Muscle layer of duodenum (tissue), 2 donors: ENCODE results near the gene SCNM1.
A peak's percentile ranks its signal among the peaks of the same experiment; 100 is the strongest.

Experiments
- H3K27ac ChIP-seq: one replicate; pipeline ENCODE4 v1.7.0; 2013; ENCODE audit warnings: mild to moderate bottlenecking, low read length
- H3K27me3 ChIP-seq: one replicate; pipeline ENCODE4 v1.7.0; 2013; ENCODE audit warnings: low read depth, mild to moderate bottlenecking, control low read depth, low read length
- H3K36me3 ChIP-seq, 2 donors: one replicate each; pipeline ENCODE4 v1.7.0; 2013; ENCODE audit warnings: low read length in 2 of 2, control low read depth in 1 of 2, mild to moderate bottlenecking in 1 of 2; ENCODE audit not compliant: insufficient read depth in 2 of 2, control insufficient read depth in 1 of 2
- H3K4me1 ChIP-seq, 2 donors: one replicate each; pipeline ENCODE4 v1.7.0; 2013; ENCODE audit warnings: low read length in 2 of 2, mild to moderate bottlenecking in 2 of 2, control low read depth in 1 of 2, moderate library complexity in 1 of 2; ENCODE audit not compliant: insufficient read depth in 2 of 2, control insufficient read depth in 1 of 2
- H3K4me3 ChIP-seq, 2 donors: one replicate each; pipeline ENCODE4 v1.7.0; 2013; ENCODE audit warnings: low read length in 2 of 2, low read depth in 1 of 2, mild to moderate bottlenecking in 1 of 2
- H3K9me3 ChIP-seq, 2 donors: one replicate each; pipeline ENCODE4 v1.7.0; 2013; ENCODE audit warnings: low read length in 2 of 2, control low read depth in 1 of 2, mild to moderate bottlenecking in 1 of 2; ENCODE audit not compliant: control insufficient read depth in 1 of 2
- donor health status: healthy.

The SCNM1 gene

DNA sequence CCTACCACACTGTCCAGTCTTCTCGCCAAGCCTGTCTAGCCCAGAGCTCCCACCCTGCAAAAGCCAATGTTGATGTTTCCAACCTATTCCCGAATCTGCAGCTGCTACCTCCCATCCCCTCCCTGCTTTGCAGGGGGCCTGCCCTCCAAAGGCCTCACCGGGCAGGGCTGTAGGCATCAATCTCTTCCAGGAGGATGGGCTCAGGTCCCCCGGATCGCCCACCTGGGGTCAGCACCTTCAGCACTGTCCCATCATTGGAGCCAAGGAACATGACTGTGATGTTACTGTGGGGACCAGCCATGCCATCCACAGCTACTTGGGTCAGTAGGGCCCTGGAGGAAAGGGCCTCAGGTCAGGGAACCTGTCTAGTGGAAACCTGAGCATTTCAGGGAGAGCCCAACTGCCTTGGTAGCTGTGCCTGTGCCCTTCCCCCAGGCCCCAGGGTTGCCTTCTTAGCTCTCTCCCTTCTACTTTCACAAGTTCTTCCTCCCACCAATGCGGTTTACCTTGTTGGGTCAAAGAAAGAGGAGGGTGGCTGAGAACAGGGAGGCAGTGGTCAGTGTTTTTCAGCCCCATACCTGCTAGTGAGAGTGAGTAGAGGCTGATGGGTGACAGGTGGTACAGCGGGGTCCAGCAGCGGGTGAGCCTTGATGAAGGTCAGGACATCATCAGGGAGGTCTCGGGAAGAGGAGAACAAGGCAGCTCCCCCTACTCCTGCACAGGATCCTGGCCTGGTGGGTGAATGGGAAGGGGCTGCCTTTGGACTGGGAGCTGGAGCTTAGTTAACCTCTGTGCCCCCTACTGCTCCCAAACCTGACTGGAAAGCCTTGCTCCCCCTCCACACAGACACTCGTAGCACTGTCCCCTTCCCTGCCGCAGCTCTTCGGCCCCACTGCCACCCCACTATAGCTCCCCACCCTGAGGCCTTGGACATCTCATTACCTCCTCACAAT lies 30.2 kb upstream of the SCNM1 start:
- Histone ChIP-seq H3K27ac (no peak overlapping the region), H3K4me3 (no peak overlapping the region), H3K9me3 (no peaks in the 10 kb centered on the region), H3K36me3 (peaks cover 3 to 35% of the 10 kb centered on the region in 2 donors), H3K4me1 (peaks cover 0 to 12% of the 10 kb centered on the region in 2 donors), H3K27me3 (no peaks in the 10 kb centered on the region)

DNA sequence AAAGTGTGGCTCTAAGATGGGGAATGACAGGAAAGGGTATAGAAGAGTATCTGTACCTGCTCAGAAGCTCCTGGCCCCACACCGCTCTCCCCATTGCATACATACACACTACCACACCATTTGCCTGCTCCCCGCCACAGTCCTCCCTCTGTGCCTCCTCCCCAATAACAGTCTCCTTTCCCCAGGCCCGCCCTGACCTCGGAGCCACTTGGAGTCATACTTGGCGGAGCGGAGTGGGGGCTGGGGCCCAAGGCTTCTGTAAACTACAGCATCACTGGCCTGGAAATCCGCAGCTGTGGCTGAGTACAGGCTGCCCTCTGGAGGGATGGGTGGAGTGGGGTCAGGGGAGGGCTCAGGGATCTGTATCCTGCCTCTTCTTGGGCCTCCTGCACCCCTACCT lies 28.2 kb upstream of the SCNM1 start:
- H3K36me3 ChIP-seq: peaks cover 3 to 35% of the 10 kb centered on the region in 2 donors
- peaks cover 0 to 2% of the 10 kb centered on the region in 2 donors for H3K4me1 ChIP-seq
- H3K27me3 ChIP-seq: no peaks in the 10 kb centered on the region
- no peak overlapping the region for H3K4me3 ChIP-seq
- H3K27ac ChIP-seq: no peak overlapping the region
- H3K9me3 ChIP-seq: no peaks in the 10 kb centered on the region

DNA sequence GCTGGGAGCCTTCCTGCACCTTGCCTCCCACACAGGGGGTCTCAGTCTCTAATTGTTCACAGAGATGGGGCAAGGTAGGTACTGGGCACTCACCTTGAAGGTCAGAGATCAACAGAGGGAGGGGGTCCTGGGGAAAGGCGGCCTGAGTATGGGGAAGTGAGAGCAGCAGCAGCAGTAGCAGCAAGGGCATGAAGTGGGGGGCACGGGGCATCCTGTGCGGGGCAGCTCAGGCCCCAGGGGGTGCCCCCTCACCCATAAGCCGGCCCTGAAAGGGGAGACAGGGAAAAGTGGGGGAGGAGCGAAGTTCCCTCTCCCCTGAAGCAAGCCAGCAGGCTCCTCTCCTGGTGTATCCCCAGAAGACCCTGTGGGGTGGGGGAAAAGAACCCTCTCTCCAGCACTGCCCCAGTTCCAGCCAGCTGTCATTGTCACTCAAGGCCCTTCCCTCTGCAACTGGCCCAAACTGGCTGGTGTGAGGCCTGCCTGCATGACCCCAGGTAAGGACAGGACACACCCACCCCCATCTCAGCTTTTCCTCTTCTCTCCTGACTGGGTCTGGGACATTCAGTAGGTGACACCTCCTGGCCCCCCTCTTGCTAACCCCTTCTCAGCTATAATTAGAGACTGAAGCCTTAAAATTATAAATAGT lies 23.4 kb upstream of the SCNM1 start:
- no peaks in the 10 kb centered on the region for H3K27me3 ChIP-seq
- H3K27ac ChIP-seq: no peak overlapping the region
- no peak overlapping the region for H3K4me3 ChIP-seq
- peaks cover 0 to 9% of the 10 kb centered on the region in 2 donors for H3K36me3 ChIP-seq
- H3K4me1 ChIP-seq: peaks cover 0 to 39% of the 10 kb centered on the region in 2 donors
- no peaks in the 10 kb centered on the region for H3K9me3 ChIP-seq

DNA sequence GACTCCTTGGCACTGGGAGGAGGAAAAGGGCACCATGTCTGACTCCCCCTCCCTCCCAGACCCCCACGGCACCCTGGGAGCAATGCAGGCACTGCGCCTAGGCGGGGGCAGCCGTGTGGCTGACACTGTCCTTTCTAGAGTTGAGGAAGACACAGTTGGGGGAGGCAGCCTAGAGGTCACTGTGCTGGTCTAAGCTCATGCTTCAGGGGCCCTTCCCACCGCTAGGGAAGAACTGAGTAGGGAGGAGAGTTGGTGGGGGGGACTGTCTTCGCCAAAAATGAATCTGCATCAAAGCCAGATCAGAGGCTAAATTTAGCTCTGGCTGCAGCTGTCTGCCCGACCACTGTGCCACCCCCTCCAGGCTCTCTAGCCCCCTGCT lies 22.9 kb upstream of the SCNM1 start:
- no peak overlapping the region for H3K27ac ChIP-seq
- no peaks in the 10 kb centered on the region for H3K27me3 ChIP-seq
- H3K9me3 ChIP-seq: no peaks in the 10 kb centered on the region
- H3K4me1 ChIP-seq: peaks cover 0 to 40% of the 10 kb centered on the region in 2 donors
- peaks cover 0 to 7% of the 10 kb centered on the region in 2 donors for H3K36me3 ChIP-seq
- no peak overlapping the region for H3K4me3 ChIP-seq

DNA sequence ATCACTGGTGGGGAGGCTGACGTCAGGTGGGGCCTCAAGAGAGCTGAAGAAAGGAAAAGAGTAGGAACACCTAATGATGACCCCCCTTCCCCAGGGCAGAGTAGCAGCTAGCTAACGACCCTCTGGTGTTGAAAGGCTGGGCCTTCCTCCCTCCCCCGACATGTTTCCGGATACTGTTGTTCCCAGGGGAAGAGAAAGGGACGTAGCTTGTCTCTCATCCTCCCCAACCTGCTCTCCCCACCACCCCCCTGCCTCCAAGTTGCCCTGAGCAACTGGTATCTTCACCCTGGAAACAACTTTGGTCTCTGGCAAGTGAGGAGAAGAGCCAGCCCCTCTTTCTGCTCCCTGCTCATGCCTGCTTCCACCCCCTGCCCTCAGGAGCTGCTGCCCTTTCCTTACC lies 22.0 kb upstream of the SCNM1 start:
- no peak overlapping the region for H3K27ac ChIP-seq
- H3K36me3 ChIP-seq: peaks cover 0 to 6% of the 10 kb centered on the region in 2 donors
- H3K27me3 ChIP-seq: no peaks in the 10 kb centered on the region
- H3K9me3 ChIP-seq: no peaks in the 10 kb centered on the region
- H3K4me1 ChIP-seq: peaks cover 0 to 40% of the 10 kb centered on the region in 2 donors
- no peak overlapping the region for H3K4me3 ChIP-seq

DNA sequence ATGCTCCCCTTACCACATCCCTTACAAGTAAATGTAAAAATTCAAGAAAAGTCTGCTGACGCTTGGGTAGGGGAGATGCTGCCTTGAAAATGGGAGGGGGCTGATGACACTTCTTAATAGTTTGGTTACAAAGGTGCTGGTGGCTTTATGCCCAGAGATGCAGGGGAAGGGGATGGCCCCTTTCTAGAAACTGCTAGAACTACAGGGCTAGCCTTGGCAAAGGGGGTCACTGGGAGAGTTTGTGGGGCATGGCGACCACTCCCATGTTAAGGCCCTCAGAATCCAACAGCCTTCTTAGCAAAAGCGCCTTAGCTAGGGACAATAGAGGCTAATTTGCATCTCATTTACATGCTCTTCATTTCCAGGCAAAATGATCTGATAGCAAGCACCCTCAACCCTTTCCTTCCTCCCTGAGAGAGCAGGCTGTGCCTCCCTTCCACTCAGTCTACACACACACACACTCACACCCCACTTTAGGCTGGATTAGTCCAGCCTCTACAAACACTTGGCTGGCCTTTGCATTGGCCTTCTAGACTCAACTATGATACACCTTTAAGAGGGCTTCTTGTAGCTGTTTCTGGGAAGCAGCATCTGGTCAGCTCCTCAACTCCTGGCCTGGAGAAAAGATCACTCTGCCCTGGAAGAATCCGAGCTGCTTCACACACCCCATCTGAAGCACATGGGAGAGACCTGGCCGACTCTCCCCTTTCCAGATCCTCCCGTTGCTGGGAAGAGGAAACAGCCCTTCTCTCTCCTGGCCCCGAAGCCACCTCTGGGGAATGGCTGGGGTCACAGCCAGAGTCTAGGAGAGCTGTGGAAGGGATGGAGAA lies 21.3 kb upstream of the SCNM1 start:
- peaks cover 0 to 40% of the 10 kb centered on the region in 2 donors for H3K4me1 ChIP-seq
- H3K27me3 ChIP-seq: no peaks in the 10 kb centered on the region
- no peaks in the 10 kb centered on the region for H3K9me3 ChIP-seq
- H3K4me3 ChIP-seq: peak overlapping the region; percentile 74 to 92
- no peak overlapping the region for H3K27ac ChIP-seq
- H3K36me3 ChIP-seq: no peaks in the 10 kb centered on the region

DNA sequence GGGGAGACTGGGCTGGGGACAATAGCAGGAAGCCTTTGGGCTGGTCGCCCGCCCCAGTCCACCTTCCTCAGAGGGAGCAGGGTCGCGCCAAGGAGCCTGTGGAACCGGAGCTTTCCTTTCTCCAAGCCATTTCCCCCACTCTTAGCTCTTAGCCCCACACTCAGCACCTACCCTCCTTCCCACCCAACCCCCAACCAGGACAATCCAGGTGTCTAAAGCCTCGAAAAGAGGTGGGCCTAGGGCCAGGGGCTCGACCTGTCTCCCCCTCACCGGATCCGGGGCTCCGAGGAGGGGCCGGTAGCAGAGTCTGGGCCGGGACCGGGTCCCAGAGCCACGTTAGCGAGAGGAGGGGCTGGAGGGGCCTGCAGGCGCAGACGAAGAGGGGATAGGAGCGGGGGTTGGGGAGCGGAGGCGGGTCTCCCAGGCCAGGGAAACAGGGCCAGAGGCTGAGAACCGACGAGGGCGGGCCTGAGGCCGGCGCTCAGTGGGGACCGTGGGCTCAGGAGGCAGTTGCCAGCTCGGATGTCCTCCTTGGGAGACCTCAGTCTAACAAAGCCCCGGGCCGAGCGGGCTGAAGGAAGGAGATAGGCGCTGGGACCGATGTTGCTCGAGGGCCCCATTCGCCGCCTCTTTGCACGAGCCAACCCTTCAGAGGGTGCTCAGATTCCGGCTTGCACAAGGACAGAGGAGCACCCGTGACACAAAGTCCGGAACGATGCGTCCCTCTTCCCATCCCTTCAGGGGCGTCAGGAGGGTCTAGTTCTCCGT lies 20.5 kb upstream of the SCNM1 start:
- no peaks in the 10 kb centered on the region for H3K9me3 ChIP-seq
- H3K27ac ChIP-seq: no peak overlapping the region
- H3K36me3 ChIP-seq: no peaks in the 10 kb centered on the region
- H3K27me3 ChIP-seq: no peaks in the 10 kb centered on the region
- peaks cover 0 to 40% of the 10 kb centered on the region in 2 donors for H3K4me1 ChIP-seq
- peak overlapping the region; percentile 74 to 92 for H3K4me3 ChIP-seq

DNA sequence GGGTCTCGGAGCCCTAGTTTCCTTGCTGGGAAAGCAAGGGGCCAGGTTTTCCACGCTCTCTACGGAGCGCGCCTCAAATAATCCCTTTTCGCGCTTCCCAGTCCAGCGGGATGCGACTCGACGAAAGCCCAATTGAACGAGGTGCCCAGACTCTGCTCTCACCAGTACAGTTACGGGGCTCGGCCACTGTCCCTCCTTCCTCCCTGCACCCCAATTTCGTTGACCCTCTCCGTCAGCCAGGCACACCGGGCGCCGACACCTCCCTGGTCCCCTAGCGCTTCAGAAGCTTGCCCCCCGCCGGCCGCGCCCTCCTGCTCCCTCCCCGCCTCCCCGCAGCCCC lies 19.9 kb upstream of the SCNM1 start:
- H3K27ac ChIP-seq: no peak overlapping the region
- peak overlapping the region; percentile 74 to 92 for H3K4me3 ChIP-seq
- no peaks in the 10 kb centered on the region for H3K9me3 ChIP-seq
- no peaks in the 10 kb centered on the region for H3K27me3 ChIP-seq
- no peaks in the 10 kb centered on the region for H3K36me3 ChIP-seq
- H3K4me1 ChIP-seq: peaks cover 0 to 40% of the 10 kb centered on the region in 2 donors

DNA sequence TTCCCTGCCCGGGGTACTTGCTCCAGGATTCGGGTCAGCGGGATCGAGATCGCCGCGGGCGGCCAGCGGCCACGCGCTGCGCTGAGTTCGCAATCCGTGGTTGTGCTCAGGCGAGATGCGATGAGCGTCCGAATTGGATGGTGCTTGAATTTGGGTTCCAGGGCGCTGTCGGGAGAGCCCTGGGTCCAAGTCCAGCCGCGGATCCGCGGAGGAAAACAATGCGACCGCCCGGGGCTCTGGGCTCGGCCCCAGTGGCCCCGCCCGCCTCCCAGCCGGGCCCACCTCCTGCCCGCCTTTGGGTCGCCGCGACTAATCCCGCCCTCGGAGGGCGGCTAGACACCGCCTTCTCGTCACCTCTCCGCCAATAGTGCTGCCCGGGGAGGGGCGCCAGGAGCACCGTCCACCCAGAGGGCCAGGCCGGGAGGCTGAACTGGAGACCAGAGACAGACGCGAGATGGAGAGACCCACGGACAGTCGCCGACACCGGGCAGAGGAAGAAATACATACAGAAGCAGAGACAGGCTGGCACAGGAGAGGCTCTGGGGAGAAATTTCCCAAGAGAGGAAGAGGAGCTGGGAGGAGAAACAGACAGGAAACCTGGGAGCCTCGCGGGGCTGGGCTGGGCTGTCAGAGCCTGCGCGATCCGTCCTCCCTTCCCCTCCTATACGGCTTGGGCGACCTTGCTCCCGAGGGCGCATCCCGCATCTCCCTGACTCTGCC lies 19.4 kb upstream of the SCNM1 start, which contains the start of gene SEMA6C:
Gene SEMA6C (minus strand): TSS at position 220 of the 720 bp plus-strand sequence. CDS start 4,010 bp downstream, outside the sequence.
- Histone ChIP-seq H3K36me3 (no peaks in the 10 kb centered on the region), H3K27ac (peak within 1 kb of the TSS; percentile 82), H3K27me3 (no peaks in the 10 kb centered on the region), H3K4me3 (peak within 1 kb of the TSS; percentile 74 to 92), H3K9me3 (no peaks in the 10 kb centered on the region), H3K4me1 (peaks cover 0 to 40% of the 10 kb centered on the region in 2 donors)

DNA sequence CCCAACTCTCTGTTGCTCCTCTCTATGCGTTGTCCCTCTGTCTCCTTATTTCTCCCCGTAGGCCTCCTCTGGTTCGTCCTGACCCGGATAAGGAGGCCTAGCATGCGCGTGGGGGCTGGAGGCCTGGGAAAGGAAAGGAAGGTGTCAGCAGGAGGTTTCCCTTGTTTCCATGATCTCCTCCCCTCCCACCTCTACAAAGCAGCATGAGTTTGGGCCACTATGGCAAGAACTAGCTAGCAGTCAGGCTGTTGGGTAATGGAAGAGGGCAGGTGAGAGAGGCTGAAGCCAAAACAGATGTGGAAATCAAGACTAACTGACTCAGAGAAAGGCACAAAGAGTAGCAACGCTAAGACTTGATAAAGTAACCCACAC lies 18.8 kb upstream of the SCNM1 start:
- Histone ChIP-seq H3K27me3 (no peaks in the 10 kb centered on the region), H3K4me1 (peaks cover 0 to 40% of the 10 kb centered on the region in 2 donors), H3K27ac (peak overlapping the region; percentile 82), H3K36me3 (no peaks in the 10 kb centered on the region), H3K9me3 (no peaks in the 10 kb centered on the region), H3K4me3 (peak overlapping the region; percentile 74 to 92)
